Stimulated activated CD8-positive, alpha-beta memory T cell treated with anti-CD3 and anti-CD28 coated beads, Interleukin-2, amount 100 ng/mL, for 1 hour (primary cell): Measurements from ENCODE around the gene NUDT14.

Experiments
- DNase-seq, 2 donors: peaks; one replicate each; pipeline ENCODE4 v3.0.0-alpha.2; 2020; ENCODE audit warnings: low read depth in 2 of 2

The NUDT14 gene

DNA sequence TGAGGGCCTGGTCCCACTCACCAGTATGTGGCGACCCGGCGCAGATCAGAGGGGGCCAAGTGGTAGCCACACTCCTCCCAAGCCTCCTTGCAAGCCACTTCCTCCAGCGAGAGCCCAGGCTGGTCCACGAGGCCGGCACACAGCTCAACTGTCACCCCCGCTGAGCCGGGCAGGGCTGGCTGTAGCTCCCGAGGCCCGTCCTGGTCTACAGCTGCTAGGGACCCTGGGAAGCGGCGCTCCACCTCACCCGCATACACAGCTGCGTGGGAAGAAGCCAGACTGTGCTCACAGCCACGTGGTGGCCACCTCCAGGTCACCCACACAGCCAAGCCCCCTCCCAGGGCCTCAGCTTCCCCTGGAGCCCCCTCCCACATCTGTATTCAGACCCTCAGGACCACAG is 4.6 kb downstream of the NUDT14 start:
- DNase-seq: no peak

DNA sequence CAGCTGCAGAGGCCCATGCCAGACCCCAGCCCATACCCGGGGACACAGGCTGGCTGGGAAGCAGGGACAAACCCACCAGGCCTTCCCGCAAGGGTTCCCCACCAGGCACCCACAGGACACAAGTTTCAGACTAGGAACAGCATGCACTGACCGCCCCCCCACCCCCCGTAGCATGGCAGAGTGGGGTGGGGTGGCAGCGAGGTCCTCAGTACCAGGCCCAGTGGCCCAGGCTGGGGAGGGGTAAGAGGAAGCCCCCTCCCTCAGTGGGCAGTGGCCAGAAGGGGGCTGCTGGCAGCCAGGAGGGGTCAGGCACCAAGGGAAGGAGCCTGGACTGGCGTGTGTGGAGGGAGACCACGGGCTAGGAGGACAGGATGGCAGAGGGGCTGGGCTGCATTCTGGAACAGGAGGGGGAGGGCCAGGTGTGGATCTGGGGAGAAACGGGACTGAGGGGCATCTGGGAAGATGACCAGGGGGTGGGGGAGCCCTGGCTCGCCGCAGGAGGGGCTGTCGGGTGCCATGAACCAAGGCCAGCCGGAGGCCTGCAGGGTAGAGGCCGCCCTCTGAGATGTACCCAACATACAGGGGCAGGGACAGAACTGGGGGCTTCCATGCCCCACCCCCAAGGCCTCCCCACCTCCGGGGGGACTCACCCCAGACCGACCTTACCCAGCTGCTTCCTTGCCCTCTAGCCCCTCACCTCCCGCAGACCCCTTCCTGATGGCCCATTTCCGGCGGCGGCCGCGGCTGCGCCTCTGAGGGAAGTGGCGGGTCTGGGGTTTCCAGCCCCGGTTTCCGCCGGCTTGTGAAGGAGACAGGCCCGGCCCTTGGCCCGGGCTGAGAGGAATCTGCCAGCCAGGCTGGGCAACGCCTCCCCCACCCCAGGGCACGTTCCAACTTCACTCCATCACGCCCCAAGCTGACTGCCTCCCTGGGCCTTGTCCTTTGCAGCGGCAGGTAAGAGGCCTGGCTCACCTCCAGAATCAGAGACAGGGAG is 6.9 kb downstream of the NUDT14 start:
- peak in 1 of 2 donors; percentile 21 for DNase-seq

DNA sequence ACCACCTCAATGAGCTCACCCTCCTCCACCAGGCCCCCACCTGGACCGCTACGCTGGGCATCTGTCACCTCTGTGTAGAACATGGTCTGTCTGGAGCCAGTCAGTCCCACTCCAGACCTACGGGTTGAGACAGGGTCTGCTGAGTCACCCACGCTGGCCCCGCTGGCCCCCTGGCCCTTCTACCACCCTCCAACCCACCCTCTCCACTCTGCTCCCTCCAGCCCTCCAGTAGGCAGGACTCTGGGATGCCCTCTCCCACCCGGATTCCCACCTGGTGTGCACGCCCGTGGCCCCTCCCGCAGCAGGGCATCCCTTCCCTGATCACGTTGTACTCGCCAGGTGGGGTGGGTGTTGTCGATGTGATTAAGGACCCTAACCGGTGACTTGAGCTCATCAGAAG is 8.0 kb downstream of the NUDT14 start:
- DNase-seq: no peak

DNA sequence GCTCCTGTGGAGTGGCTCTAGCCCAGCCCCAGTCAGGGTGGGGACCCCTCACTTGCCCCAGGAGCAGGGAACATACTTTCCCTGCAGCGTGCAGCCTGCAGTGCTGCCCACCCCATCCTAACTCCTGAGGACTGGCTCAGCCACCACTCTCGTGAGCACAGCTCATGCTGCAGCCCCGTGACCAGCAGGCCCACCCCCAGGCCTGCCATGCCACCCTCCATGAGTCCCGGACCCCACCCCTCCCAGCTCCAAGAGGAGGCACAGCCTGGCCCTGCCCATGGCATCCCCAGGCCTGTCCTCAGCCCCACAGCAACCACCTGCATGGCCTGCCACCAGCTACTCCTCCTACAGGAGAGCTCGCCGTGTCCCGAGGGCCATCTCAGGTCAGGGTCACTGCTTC is 8.6 kb downstream of the NUDT14 start:
- DNase-seq: no peak

DNA sequence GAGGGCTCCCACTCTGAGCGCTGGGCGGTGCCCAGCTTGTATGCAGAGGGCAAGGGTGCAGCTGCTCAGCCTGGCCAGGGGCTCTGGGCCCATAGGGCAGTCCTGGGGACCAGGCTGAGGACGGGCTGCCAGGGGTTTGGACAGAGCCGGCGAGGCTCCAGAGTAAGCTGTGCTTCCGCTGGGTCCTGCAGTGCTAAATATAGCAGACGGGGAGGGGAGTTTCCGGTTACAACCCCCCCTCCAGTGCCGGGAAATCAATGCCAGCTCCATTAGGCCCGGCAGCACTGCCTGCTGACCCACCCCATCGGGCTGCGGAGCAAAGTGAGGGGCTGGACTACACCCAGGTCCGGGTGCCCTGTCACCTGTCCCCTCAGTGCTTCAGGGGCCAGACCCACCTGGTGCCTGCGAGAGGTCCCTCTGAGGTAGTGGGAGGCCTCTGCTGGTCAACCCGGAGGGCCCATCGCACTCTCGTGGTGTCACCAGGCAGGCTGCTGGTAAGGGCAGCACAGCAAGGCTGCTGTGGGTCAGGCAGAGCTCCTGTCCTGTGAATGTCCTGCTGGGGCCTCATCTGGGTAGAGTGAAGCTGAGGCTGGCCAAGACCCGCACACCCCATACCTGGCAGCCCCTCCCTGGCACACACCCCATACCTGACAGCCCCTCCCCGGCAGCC is 10.0 kb downstream of the NUDT14 start:
- DNase-seq: no peak

DNA sequence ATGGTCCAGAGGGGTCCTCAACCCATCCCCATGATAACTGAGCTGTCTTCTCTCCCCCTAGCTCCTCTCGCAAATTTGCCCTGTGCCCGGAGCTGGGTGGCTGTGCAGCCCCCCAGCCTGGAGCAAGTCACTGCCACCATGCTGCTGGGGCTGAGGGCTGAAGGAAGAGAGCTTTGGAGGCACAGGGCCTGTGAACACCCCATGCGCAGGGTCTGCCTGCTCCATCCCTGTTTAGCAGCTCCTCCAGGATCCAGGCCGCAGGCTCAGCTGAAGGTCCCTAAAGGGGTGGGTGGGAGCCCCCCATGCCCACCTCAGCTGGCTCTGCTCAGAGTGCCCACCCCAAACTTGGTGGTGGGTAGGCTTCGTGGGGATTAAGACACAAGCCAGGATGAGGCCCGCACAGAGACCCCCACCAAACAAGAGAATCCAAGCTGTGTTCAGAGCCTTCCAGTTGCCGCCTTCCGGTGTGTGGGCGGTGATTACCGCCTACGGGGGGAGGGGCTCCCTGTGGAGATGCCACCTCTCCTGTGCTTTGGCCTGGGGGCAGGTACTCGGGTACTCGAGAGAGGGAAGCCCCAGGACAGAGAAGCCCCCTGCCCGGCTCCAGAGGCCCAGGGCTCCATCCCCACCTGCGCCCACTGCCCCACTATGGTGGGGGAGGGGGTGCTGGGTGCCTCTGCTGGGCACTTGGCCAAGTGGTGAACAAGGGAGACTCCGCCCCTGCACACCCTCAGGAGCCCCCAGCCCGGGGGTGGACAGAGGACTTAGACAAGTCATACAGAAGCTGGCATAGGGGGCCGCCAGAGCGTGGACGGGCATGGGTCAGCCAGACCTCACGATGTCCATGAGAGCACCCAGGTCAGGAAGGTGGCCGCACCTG is 11.1 kb downstream of the NUDT14 start:
- no peak for DNase-seq

DNA sequence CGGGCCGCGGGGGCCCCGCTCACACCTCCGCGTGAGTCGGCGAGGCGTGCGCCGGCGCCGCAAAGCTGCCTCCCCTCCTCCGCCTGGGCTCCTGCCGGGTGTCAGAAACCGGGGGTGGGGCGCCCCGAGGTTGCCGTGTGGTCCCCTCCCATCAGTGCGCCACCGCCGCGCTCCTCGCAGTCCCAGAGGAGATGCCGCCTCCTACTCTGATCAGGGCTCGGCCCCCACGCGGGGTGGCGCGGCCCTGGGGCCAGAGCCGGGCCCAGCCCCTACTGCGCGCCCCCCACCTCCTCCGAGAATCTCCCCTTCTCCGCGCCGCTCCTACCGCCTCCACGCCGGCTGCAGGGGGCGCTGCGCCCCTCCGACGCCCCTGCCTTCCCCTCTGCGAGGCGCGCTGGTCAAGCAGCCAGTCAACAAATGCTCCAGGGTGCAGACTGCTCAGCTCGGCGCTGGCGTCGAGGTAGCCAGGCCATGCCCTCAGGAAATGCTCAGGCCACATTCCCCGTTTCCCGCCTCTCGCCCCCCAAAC is 12.1 kb downstream of the NUDT14 start:
- DNase-seq: no peak

DNA sequence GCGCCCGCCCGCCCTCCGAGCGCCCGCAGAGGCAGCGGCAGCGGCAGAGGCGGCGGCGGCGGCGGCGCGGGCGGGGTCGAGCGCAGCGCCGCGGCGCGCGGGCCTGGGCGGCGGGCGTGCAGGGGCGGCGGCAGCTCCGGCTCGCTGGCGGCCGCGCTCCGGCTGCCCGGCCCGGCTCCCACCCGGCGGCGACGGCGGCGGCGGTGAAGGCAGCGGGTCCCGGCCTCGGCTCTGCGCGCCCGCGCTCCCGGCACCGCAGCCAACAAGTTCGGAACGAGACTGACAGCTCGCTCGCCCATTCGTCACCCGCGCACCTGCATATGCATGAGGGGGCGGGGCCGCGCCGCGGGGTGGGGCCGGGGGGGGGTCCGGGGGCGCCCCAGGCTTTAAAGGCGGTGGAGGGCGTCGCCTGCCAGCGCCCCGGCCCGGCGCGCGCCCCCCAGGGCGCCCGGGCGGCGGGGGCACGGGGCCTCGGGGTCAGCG is 12.6 kb downstream of the NUDT14 start, which contains the start of gene JAG2:
TSS of gene JAG2 (minus strand) at position 281 of the 483 bp plus-strand sequence. CDS start 356 bp downstream, outside the sequence.
- peak in 1 of 2 donors; percentile 24 for DNase-seq

DNA sequence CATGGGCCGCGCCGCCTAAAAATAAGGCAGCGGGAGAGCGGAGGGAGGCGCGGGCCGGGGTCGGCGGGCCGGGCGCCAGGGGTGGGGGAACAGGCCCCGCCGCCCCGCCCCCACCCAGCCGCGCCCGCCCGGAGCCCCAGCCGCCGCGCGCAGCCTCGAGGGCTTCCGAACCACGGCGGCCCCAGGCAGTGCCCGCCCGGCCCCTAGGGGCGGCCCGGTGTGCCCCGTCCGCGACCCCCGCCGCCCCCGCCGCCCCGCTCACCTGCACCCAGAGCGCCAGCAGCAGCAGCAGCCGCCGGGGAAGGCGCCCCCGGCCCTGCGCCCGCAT is 13.1 kb downstream of the NUDT14 start:
- no peak for DNase-seq

DNA sequence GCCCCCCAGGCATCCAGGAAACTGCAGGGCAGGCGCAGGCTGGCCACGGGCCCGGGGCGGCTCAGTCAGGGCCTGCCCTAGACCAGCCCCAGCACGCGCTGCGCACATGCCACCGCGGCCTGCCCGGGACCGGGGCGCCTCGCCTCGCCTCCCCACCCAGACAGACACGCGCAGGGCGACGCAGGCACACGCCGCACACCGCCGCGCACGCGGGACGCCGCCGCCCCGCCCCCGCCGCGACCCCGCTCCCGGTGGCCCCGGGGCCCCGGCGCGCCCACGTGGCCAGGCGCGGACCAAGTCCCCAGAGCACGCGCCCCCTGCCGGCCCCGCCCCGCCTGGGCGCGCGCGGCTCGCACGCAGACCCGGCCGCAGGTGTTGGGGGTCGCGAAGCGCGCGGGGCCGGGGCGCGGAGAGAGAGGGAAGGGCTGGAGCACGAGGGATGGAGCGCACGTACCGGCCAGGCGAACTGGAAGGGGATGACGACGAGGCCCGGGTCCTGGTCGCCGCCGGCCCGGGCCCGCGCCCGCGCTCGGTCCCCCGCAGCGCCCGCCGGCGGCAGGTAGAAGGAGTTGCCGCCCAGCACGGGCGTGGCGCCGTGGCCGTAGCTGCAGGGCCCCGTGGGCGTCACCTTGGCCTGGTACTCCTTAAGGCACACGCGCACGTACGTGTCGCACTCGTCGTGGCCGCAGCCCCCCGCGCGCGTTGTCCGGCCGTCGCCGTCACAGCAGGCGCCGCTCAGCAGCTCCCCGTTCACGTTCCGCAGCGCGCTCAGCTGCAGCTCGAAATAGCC is 13.6 kb downstream of the NUDT14 start:
- DNase-seq: no peak

DNA sequence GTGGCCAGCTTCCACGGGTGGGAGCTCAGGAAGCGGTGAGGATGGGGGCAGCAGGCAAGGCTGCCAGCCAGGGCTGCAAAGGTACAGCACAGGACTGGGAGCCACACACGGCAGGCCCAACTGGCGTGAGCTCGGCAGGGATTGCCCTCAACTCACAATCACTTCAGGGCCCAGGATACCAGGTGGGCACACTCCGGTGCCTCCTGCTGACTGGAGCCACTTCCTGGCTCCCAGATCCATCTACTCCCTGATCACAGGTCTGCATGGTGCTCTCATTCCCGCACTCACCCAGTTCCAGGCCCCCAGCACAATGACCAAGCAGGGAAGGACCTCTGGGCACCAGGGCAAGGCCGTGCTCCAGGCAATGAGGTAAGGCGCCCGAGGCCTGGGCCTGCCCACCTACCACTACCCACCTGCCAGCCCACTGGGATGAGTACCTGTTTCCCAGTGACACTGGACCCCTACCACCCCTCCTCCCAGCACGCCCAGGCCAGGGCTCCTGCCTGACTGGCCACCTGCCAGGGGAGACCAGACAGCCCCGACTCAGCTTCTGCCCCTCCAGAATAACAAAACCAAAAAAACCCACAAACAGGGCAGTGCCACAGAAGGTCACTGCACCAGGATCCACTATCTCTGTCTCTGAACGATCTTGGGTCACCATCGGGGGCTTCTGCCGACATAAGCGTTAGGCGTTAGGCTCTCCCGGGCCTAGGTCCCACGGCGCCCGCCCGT is 14.4 kb downstream of the NUDT14 start:
- DNase-seq: no peak

DNA sequence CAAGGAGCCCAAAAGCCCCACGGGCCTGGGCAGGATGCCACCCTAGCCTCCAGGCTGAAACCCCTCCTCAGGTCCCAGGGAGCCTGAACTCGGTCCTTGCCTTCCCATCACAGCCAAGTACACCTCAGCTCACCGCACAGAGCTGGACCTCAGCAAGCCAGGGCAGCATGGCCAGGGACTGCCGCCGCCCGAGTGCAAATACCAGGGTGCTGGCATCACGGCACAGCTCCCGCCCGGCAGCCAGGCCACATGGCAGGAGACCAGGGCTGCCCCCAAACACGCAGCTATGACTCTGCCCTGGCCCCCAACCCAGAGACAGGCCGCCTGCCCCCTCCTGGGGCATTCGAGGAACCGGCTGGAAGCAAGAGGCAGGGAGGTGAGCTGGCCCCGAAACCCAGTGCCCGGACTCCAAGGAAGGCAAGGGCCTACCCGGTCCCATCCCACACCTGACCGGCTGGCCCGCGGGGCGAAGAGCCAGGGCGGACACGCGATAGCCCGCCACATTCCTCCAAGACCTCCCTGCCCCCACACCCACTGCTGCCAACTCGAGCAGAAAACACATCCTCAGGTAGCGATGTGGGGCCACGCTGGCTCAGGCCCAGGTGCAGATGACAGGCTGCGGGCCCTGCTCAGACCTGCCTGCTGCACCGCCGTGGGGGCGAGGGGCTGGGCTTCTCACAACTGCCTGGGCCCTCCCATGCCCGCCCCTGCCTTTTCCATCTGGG is 15.2 kb downstream of the NUDT14 start:
- DNase-seq: no peak

DNA sequence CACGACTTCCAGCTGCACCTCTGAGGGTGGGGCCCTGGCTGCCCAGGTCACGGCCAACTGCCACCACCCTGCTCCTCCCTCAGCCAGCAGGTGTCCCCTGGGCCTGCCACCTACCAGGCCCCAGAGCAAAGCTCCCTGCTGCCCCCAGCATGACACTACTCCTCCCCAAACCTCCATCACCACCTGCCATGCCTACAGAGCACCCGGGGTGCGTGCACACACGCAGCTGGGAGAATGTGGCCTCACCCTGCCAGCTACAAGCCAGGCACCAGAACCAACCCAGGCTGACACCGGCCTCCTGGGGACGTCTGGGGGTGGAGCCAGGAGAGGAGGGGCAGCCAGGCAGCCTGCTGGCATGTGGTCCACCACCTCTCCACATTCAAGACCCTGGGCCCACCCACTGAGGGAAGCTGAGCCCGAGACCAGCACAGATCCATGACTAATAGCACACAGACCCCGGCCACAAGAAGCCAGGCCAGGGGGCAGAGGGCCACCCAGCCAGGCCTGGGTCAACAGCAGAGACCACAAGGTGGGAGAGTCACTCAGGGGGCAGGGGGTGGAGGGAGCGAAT is 15.9 kb downstream of the NUDT14 start:
- DNase-seq: no peak

DNA sequence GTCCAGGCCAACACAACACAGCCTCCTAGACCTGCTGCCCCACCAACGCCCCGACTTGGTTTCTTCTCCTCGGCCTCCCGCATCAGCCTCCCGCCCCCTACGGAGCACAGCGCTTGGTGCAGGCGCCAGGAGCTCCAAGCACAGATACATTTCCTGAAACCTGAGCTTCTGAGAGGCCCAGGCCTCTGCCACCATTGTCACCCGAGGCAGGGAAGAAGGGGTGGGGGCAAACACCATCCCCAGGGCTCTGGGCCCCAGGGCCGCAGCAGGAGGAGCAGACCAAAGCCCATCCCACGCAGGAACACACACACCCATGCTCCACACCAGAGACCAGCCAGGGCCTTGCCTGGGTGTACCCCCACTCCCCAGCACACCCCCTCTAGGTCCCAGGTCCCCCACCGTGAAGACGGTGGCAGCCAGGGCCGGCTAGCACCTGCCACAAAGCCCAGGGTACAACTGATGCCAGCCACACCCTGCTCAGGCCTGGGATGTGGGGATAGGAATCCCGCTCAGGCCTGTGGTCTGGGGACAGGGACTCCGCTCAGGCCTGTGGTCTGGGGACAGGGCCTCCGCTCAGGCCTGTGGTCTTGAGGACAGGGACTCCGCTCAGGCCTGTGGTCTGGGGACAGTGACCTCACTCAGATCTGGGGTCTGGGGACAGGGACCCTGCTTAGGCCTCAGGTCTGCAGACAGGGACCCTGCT is 17.9 kb downstream of the NUDT14 start:
- DNase-seq: no peak

DNA sequence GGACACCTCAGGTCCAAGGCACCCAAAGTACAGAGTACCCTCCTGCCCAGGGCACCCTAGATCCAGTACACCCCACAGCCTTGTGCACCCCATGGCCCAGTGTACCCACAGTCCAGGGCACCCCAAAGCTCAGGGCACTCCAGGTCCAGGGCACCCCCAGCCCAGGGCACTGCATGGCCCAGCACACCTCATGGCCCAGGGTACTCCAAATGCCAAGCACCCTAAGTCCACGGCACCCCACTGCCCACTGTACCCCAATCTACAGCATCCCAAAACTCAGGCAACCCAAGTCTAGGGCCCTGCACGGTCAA is 18.5 kb downstream of the NUDT14 start:
- no peak for DNase-seq

DNA sequence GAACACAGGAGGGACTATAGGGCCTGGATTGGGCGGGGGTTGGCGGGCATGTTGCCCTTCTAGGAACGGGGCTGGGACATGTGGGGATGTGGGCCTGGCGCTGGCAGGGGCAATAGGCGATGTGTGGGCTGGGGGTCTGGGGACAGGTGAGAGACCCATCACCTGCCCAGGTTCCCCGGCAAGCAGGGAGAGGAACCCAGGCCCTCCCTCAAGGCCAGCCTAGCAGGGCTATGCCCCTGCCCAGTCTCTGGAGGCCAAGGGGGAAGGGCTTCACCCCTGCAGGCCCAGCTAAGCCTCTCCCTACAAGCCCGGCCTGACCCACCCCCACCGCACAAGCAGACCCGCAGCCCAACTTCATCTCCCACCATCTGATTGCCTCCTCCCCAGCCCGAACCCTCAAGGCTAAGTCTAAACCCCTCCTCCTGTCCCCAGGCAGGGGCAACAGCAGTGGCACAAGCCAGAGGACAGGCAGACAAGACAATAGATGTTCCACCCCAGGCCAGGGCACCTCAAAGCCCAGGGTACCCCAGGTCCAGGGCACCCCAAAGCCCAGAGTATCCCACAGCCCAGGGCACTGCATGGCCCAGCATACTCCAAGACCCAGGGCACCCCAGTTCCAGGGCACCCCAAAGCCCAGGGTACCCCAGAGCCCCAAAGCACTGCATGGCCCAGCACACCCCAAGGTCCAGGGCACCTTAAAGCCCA is 19.0 kb downstream of the NUDT14 start:
- no peak for DNase-seq

DNA sequence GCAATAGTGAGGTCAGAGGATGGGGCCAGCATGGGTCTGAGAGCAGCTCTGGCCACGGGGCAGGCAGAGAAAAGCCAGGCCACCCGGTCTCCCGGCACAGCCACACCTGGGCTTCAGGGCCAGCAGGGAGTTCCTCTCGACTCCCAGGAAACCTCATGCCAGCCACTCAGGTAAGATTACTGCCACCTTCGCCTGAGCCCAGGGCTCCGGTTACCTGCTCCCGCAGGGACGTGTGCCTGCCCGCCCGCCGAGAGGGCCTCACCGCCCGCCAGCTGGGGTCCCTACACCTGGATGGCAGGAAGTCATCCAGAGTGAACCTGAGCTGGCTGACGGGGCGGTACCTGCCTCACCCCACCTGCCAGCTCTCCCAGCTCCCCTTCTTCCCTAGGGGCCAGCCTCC is 19.8 kb downstream of the NUDT14 start:
- no peak for DNase-seq

DNA sequence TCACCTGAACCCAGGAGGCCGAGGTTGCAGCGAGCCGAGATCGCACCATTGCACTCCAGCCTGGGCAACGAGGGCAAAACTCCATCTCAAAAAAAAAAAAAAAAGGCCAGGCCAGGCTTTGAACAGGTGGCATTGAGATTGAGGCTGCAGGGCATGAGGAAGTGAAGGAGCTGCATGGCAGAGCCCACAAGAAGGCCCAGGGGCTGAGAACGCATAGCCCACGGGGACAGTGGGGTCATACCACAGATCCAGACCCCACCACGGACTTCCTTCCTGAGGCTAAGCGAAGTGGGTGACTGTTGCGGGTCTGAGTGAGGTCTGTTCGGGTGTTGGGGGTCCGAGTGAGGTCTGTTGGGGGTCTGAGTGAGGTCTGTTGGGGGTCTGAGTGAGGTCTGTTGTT is 20.3 kb downstream of the NUDT14 start:
- no peak for DNase-seq
